Neural progenitor cell (in vitro differentiated cells): Measurements from ENCODE around the gene ACSM6. TPM values are rescaled to one million over a fixed set of nuclear protein-coding genes. Genes with fewer than 3 reads are reported as not detected.
A peak's percentile ranks its signal among the peaks of the same experiment; 100 is the strongest.

Source experiments
- DNase-seq: peaks from one replicate; pipeline ENCODE4 v3.0.0-alpha.2; 2016; ENCODE audit warnings: low spot score
- H2AFZ ChIP-seq: fragments of 200-600 bp; sonication (generic); replicated peaks from 2 replicates; pipeline ENCODE4 v1.6.1; 2016; ENCODE audit warnings: antibody characterized with exemption
- H3F3A ChIP-seq: fragments of 200-600 bp; sonication (generic); 2 replicates; pipeline ENCODE4 v1.6.1; 2016; ENCODE audit warnings: antibody characterized with exemption, low read depth
- H3K27ac ChIP-seq: fragments of 200-600 bp; sonication (generic); 2 replicates; pipeline ENCODE4 v1.5.1; 2016; ENCODE audit warnings: mild to moderate bottlenecking
- H3K27me3 ChIP-seq: fragments of 200-600 bp; sonication (generic); 2 replicates; pipeline ENCODE4 v1.6.1; 2016; ENCODE audit warnings: mild to moderate bottlenecking, moderate library complexity
- H3K36me3 ChIP-seq: fragments of 200-600 bp; sonication (generic); 2 replicates; pipeline ENCODE4 v1.5.1; 2016
- H3K4me1 ChIP-seq: fragments of 200-600 bp; sonication (generic); 2 replicates; pipeline ENCODE4 v1.6.1; 2016; ENCODE audit warnings: mixed run types
- H3K4me2 ChIP-seq: fragments of 200-600 bp; sonication (generic); 2 replicates; pipeline ENCODE4 v1.6.1; 2016
- H3K4me3 ChIP-seq: fragments of 200-600 bp; sonication (generic); 2 replicates; pipeline ENCODE4 v1.5.1; 2016
- H3K79me2 ChIP-seq: fragments of 200-600 bp; sonication (generic); 2 replicates; pipeline ENCODE4 v1.6.1; 2016; ENCODE audit warnings: low read depth
- H3K9ac ChIP-seq: fragments of 200-600 bp; sonication (generic); 2 replicates; pipeline ENCODE4 v1.6.1; 2016
- H3K9me3 ChIP-seq: fragments of 200-600 bp; sonication (generic); 2 replicates; pipeline ENCODE4 v1.5.1; 2016; ENCODE audit warnings: low read depth
- H4K20me1 ChIP-seq: fragments of 200-600 bp; sonication (generic); 2 replicates; pipeline ENCODE4 v1.6.1; 2016; ENCODE audit warnings: low read depth
- H3K27ac Mint-ChIP-seq: 3 replicates; pipeline ENCODE4 v1.8.0; 2021; ENCODE audit warnings: mixed read lengths
- H3K27me3 Mint-ChIP-seq: 2 replicates; pipeline ENCODE4 v1.8.0; 2022; ENCODE audit warnings: low read depth, mild to moderate bottlenecking, inconsistent platforms, moderate library complexity, mixed read lengths; ENCODE audit not compliant: insufficient read depth
- H3K36me3 Mint-ChIP-seq: 3 replicates; pipeline ENCODE4 v1.8.0; 2021; ENCODE audit warnings: mixed read lengths
- H3K4me1 Mint-ChIP-seq: 3 replicates; pipeline ENCODE4 v1.8.0; 2021; ENCODE audit warnings: mixed read lengths
- H3K4me3 Mint-ChIP-seq: 3 replicates; pipeline ENCODE4 v1.8.0; 2021; ENCODE audit warnings: mild to moderate bottlenecking, moderate library complexity, mixed read lengths
- H3K9me3 Mint-ChIP-seq: 3 replicates; pipeline ENCODE4 v1.8.0; 2020; ENCODE audit warnings: mixed read lengths
- EZH2 ChIP-seq: fragments of 200-600 bp; sonication (generic); IDR thresholded peaks from 2 replicates; pipeline ENCODE4 v1.6.1; 2017; ENCODE audit warnings: antibody characterized with exemption, mild to moderate bottlenecking, moderate library complexity
- EZH2phosphoT487 ChIP-seq: fragments of 200-600 bp; sonication (generic); IDR thresholded peaks from 2 replicates; pipeline ENCODE4 v1.6.1; 2017; ENCODE audit warnings: antibody characterized with exemption
- total RNA-seq: library from RNA; depleted of rRNA; stranded (reverse); fragments of >200 nt; gene quantifications from 2 replicates; pipeline ENCODE4 v1.2.3, GENCODE V29; 2015; ENCODE audit warnings: low replicate concordance
- TF ChIP-seq, protein P1 (sequence below): fragments of 200-600 bp; sonication (generic); IDR thresholded peaks from 2 replicates; pipeline ENCODE4 v1.5.1; 2017; ENCODE audit warnings: antibody characterized with exemption, mild to moderate bottlenecking

ACSM6 gene, protein sequence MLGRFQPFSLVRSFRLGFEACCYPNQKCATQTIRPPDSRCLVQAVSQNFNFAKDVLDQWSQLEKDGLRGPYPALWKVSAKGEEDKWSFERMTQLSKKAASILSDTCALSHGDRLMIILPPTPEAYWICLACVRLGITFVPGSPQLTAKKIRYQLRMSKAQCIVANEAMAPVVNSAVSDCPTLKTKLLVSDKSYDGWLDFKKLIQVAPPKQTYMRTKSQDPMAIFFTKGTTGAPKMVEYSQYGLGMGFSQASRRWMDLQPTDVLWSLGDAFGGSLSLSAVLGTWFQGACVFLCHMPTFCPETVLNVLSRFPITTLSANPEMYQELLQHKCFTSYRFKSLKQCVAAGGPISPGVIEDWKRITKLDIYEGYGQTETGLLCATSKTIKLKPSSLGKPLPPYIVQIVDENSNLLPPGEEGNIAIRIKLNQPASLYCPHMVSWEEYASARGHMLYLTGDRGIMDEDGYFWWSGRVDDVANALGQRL
- total RNA-seq: not detected in 2 replicates

DNA sequence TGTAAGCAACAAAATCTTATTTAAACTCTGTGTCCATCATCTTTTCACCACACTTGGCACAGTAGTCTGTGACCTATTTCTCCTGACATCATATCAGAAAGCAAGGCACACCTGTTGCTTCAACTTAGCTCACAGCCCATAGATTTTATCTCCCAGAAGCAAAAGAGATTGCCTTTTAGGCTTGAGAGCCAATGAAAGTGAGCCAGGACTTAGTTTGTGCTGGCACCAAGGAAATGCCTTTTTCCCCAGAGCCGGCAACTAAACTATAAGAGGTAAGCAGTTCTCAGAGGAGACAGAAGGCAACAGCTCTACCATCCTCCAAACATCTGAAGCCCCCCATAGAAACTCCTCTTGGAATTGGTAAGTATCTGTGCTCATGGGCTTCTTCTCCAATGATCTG is at the start of gene ACSM6:
ACSM6 (plus strand) TSS at position 295 of the 400 bp plus-strand sequence. CDS start 248 bp downstream, outside the sequence.
- Mint-ChIP-seq H3K4me3 (no peak within 1 kb of the TSS), H3K9me3 (peaks cover 3% of the 10 kb centered on the region), H3K36me3 (no peaks in the 10 kb centered on the region), H3K4me1 (peaks cover 3% of the 10 kb centered on the region), H3K27ac (no peak within 1 kb of the TSS), H3K27me3 (peaks cover 6% of the 10 kb centered on the region)
- no peak within 1 kb of the TSS for H2AFZ ChIP-seq
- peaks cover 23% of the 10 kb centered on the region for H3F3A ChIP-seq
- no peaks in the 10 kb centered on the region for H3K36me3 ChIP-seq
- no peak within 1 kb of the TSS for H3K27ac ChIP-seq
- no peaks in the 10 kb centered on the region for H3K9me3 ChIP-seq
- no peak within 1 kb of the TSS for H3K4me3 ChIP-seq
- TF ChIP-seq EZH2phosphoT487 (no peak), EZH2 (no peak)
- TF ChIP-seq, protein P1, sequence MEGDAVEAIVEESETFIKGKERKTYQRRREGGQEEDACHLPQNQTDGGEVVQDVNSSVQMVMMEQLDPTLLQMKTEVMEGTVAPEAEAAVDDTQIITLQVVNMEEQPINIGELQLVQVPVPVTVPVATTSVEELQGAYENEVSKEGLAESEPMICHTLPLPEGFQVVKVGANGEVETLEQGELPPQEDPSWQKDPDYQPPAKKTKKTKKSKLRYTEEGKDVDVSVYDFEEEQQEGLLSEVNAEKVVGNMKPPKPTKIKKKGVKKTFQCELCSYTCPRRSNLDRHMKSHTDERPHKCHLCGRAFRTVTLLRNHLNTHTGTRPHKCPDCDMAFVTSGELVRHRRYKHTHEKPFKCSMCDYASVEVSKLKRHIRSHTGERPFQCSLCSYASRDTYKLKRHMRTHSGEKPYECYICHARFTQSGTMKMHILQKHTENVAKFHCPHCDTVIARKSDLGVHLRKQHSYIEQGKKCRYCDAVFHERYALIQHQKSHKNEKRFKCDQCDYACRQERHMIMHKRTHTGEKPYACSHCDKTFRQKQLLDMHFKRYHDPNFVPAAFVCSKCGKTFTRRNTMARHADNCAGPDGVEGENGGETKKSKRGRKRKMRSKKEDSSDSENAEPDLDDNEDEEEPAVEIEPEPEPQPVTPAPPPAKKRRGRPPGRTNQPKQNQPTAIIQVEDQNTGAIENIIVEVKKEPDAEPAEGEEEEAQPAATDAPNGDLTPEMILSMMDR: no peak
- no peaks in the 10 kb centered on the region for H4K20me1 ChIP-seq
- H3K9ac ChIP-seq: no peak within 1 kb of the TSS
- no peaks in the 10 kb centered on the region for H3K27me3 ChIP-seq
- peaks cover 28% of the 10 kb centered on the region for H3K4me1 ChIP-seq
- H3K4me2 ChIP-seq: peak within 1 kb of the TSS; percentile 27
- H3K79me2 ChIP-seq: no peaks in the 10 kb centered on the region
- DNase-seq: no peak

DNA sequence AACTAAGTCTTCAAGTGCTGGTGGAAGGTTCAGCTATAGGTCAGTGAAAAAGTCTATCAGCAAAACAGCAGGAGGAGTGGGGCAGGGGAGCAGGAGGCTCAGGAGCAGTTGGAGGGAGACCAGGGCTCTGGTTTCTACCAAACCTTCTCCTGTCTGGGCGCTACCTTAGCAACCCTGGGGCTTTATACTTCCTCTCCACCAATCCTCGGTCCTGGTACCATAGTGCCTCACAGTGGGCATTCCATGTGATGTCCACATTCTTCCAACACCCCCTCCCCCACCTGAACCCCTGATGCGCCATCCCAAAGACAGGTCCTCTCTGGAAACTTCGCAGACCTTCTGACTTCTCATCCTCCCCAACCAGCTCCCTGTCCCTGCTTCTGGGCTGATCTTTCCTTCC is 25.3 kb upstream of the ACSM6 start:
- no peaks in the 10 kb centered on the region for H3K4me1 Mint-ChIP-seq
- Histone ChIP-seq H3K36me3 (no peaks in the 10 kb centered on the region), H3K27ac (no peak overlapping the region), H3K79me2 (no peaks in the 10 kb centered on the region), H3K4me1 (no peaks in the 10 kb centered on the region), H3K4me3 (no peak overlapping the region), H3K9me3 (no peaks in the 10 kb centered on the region), H3K4me2 (no peak overlapping the region), H3F3A (no peaks in the 10 kb centered on the region), H3K9ac (no peak overlapping the region), H3K27me3 (no peaks in the 10 kb centered on the region), H2AFZ (no peak overlapping the region), H4K20me1 (no peaks in the 10 kb centered on the region)
- no peak overlapping the region for H3K4me3 Mint-ChIP-seq
- H3K27ac Mint-ChIP-seq: no peak overlapping the region
- H3K27me3 Mint-ChIP-seq: peaks cover 3% of the 10 kb centered on the region
- DNase-seq: no peak
- no peaks in the 10 kb centered on the region for H3K36me3 Mint-ChIP-seq
- no peak for TF ChIP-seq EZH2
- TF ChIP-seq EZH2phosphoT487: no peak
- TF ChIP-seq, protein P1: no peak
- H3K9me3 Mint-ChIP-seq: peaks cover 11% of the 10 kb centered on the region

- H3K27ac ChIP-seq: no peak overlapping the region
- H3K79me2 ChIP-seq: no peaks in the 10 kb centered on the region
- no peaks in the 10 kb centered on the region for H4K20me1 ChIP-seq
- no peak for DNase-seq
- H3K9ac ChIP-seq: no peak overlapping the region
- H3K27me3 ChIP-seq: no peaks in the 10 kb centered on the region
- no peaks in the 10 kb centered on the region for H3F3A ChIP-seq
- H2AFZ ChIP-seq: no peak overlapping the region
- no peak overlapping the region for H3K4me2 ChIP-seq
- H3K4me1 ChIP-seq: no peaks in the 10 kb centered on the region
- H3K27me3 Mint-ChIP-seq: peaks cover 3% of the 10 kb centered on the region
- H3K27ac Mint-ChIP-seq: no peak overlapping the region
- H3K4me3 ChIP-seq: no peak overlapping the region
- H3K9me3 ChIP-seq: no peaks in the 10 kb centered on the region
- no peaks in the 10 kb centered on the region for H3K4me1 Mint-ChIP-seq
- H3K36me3 Mint-ChIP-seq: no peaks in the 10 kb centered on the region
- no peak overlapping the region for H3K4me3 Mint-ChIP-seq
- H3K36me3 ChIP-seq: no peaks in the 10 kb centered on the region
- TF ChIP-seq, protein P1: no peak
- TF ChIP-seq EZH2: no peak
- TF ChIP-seq EZH2phosphoT487: no peak
- peaks cover 9% of the 10 kb centered on the region for H3K9me3 Mint-ChIP-seq
Measured at GRCh38 chr10:95169522-95169921, 24.5 kb upstream of the ACSM6 start.
